Stimulated activated CD4-positive, alpha-beta T cell treated with anti-CD3 and anti-CD28 coated beads, Interleukin-1b, Interleukin-23, amount 100 ng/mL, for 48 hours (primary cell): ENCODE data around the gene GHRL.
"Not testable (repeated sequence)": the region's sequence is repeated elsewhere in the genome, so short reads cannot be mapped to it uniquely, and the experiment has no call there.

Source experiments
- DNase-seq: peaks from one replicate; pipeline ENCODE4 v3.0.0-alpha.2; 2020

Gene GHRL

GRCh38 chr3:10322352-10322710, 29.6 kb upstream of the GHRL start:
- DNase-seq, result no peak

GRCh38 chr3:10321630-10322351, 29.0 kb upstream of the GHRL start:
- no peak for DNase-seq

GRCh38 chr3:10320320-10320677, 27.6 kb upstream of the GHRL start:
- DNase-seq, result no peak

- no peak for DNase-seq
These were observed 27.1 kb upstream of the GHRL start for GRCh38 chr3:10319804-10320203.

GRCh38 chr3:10319251-10319650, 26.5 kb upstream of the GHRL start:
- no peak for DNase-seq

GRCh38 chr3:10317961-10318350, 25.2 kb upstream of the GHRL start:
- no peak for DNase-seq

GRCh38 chr3:10317311-10317960, 24.7 kb upstream of the GHRL start:
- DNase-seq, result no peak

GRCh38 chr3:10315771-10316344, 23.1 kb upstream of the GHRL start:
- no peak for DNase-seq

- no peak for DNase-seq
These were observed 22.4 kb upstream of the GHRL start for GRCh38 chr3:10315101-10315500.

- DNase-seq, result no peak
These were observed 20.1 kb upstream of the GHRL start for GRCh38 chr3:10312861-10313260.

GRCh38 chr3:10312391-10312790, 19.6 kb upstream of the GHRL start:
- DNase-seq, result no peak

GRCh38 chr3:10311710-10312109, 19.0 kb upstream of the GHRL start:
- no peak for DNase-seq

- DNase-seq, result no peak
These were observed 17.8 kb upstream of the GHRL start for GRCh38 chr3:10310578-10310977.

- no peak for DNase-seq
These were observed 17.0 kb upstream of the GHRL start for GRCh38 chr3:10309736-10310135.

- no peak for DNase-seq
These were observed 15.9 kb upstream of the GHRL start for GRCh38 chr3:10308678-10309077.

GRCh38 chr3:10306156-10306555, 13.4 kb upstream of the GHRL start:
- DNase-seq, result no peak

GRCh38 chr3:10305331-10305902, 12.7 kb upstream of the GHRL start:
- no peak for DNase-seq

GRCh38 chr3:10304905-10305304, 12.2 kb upstream of the GHRL start:
- DNase-seq, result no peak

GRCh38 chr3:10303785-10304184, 11.0 kb upstream of the GHRL start:
- DNase-seq, result no peak

- no peak for DNase-seq
These were observed 10.4 kb upstream of the GHRL start for GRCh38 chr3:10303105-10303504.

- no peak for DNase-seq
These were observed 7.3 kb upstream of the GHRL start for GRCh38 chr3:10300087-10300486.

GRCh38 chr3:10299679-10300078, 6.9 kb upstream of the GHRL start:
- no peak for DNase-seq

- no peak for DNase-seq
These were observed 6.4 kb upstream of the GHRL start for GRCh38 chr3:10299175-10299574.

GRCh38 chr3:10298064-10298463, 5.3 kb upstream of the GHRL start:
- not testable (repeated sequence) for DNase-seq
